Loucy (cell line): ENCODE results near the gene IRAG1.
"Not testable (repeated sequence)": the region's sequence is repeated elsewhere in the genome, so short reads cannot be mapped to it uniquely, and the experiment has no call there.

Experiments
- H2AFZ ChIP-seq: fragments of 200-600 bp; sonication (generic); 2 replicates; pipeline ENCODE4 v1.6.0; 2016; ENCODE audit warnings: antibody characterized with exemption, mild to moderate bottlenecking, low read length, moderate library complexity
- H3F3A ChIP-seq: fragments of 200-600 bp; 2 replicates; pipeline ENCODE4 v1.6.0; 2016; ENCODE audit warnings: antibody characterized with exemption, low read depth, mild to moderate bottlenecking
- H3K27me3 ChIP-seq: fragments of 200-600 bp; sonication (generic); 2 replicates; pipeline ENCODE4 v1.6.1; 2014; ENCODE audit warnings: low read length, mild to moderate bottlenecking; ENCODE audit not compliant: insufficient read depth, poor library complexity, severe bottlenecking
- H3K36me3 ChIP-seq: fragments of 200-600 bp; sonication (generic); 2 replicates; pipeline ENCODE4 v1.6.1; 2016; ENCODE audit warnings: low read length; ENCODE audit not compliant: insufficient read depth
- H3K4me1 ChIP-seq: fragments of 200-600 bp; sonication (generic); 2 replicates; pipeline ENCODE4 v1.5.1; 2014; ENCODE audit warnings: low read length, mild to moderate bottlenecking; ENCODE audit not compliant: insufficient read depth, poor library complexity, severe bottlenecking
- H3K4me2 ChIP-seq: fragments of 200-600 bp; sonication (generic); 2 replicates; pipeline ENCODE4 v1.6.0; 2014; ENCODE audit warnings: antibody characterized with exemption, low read length, low read depth, mild to moderate bottlenecking; ENCODE audit not compliant: poor library complexity, severe bottlenecking
- H3K4me3 ChIP-seq: fragments of 200-600 bp; sonication (generic); 2 replicates; pipeline ENCODE4 v1.5.1; 2014; ENCODE audit warnings: low read length, mild to moderate bottlenecking, mixed read lengths; ENCODE audit not compliant: poor library complexity, severe bottlenecking
- H3K79me2 ChIP-seq: fragments of 200-600 bp; sonication (generic); 2 replicates; pipeline ENCODE4 v1.6.1; 2014; ENCODE audit warnings: low read length; ENCODE audit not compliant: insufficient read depth
- H3K9ac ChIP-seq: fragments of 200-600 bp; sonication (generic); 2 replicates; pipeline ENCODE4 v1.6.0; 2014; ENCODE audit warnings: mild to moderate bottlenecking, low read depth, low read length, moderate library complexity; ENCODE audit not compliant: poor library complexity, severe bottlenecking
- H3K9me2 ChIP-seq: fragments of 200-600 bp; sonication (generic); replicated peaks from 2 replicates; pipeline ENCODE4 v1.6.1; 2016; ENCODE audit warnings: low read depth, low read length, mixed read lengths
- H3K9me3 ChIP-seq: fragments of 200-600 bp; sonication (generic); 2 replicates; pipeline ENCODE4 v1.6.1; 2014; ENCODE audit warnings: mild to moderate bottlenecking, antibody characterized with exemption, low read length, low read depth; ENCODE audit not compliant: insufficient read depth
- H4K20me1 ChIP-seq: fragments of 200-600 bp; sonication (generic); 2 replicates; pipeline ENCODE4 v1.6.0; 2014; ENCODE audit warnings: antibody characterized with exemption, low read length, mild to moderate bottlenecking; ENCODE audit not compliant: insufficient read depth, poor library complexity, severe bottlenecking
- CTCF ChIP-seq: fragments of 200-600 bp; sonication (generic); conservative IDR thresholded peaks from 2 replicates; pipeline ENCODE4 v1.5.1; 2014; ENCODE audit warnings: mild to moderate bottlenecking, antibody characterized with exemption, low read length
- EZH2phosphoT487 ChIP-seq: fragments of 200-600 bp; IDR thresholded peaks from 2 replicates; pipeline ENCODE4 v1.6.1; 2018; ENCODE audit warnings: antibody characterized with exemption, mild to moderate bottlenecking, moderate library complexity, borderline replicate concordance

The IRAG1 gene

GRCh38 chr11:10686311-10686710, 7.2 kb downstream of the IRAG1 start:
- H3K27me3 ChIP-seq: no peaks in the 10 kb centered on the region
- H3K36me3 ChIP-seq: no peaks in the 10 kb centered on the region
- H3K9me3 ChIP-seq: no peaks in the 10 kb centered on the region
- H2AFZ ChIP-seq: 0 out of 2 replicates have a peak overlapping the region, but pooled peaks have one; percentile 33
- H3K4me1 ChIP-seq: peaks cover 15% of the 10 kb centered on the region
- no peak overlapping the region for H3K4me2 ChIP-seq
- no peak overlapping the region for H3K9ac ChIP-seq
- TF ChIP-seq EZH2phosphoT487 (no peak), CTCF (no peak)
- H3K9me2 ChIP-seq: no peaks in the 10 kb centered on the region
- no peak overlapping the region for H3K4me3 ChIP-seq
- no peaks in the 10 kb centered on the region for H3K79me2 ChIP-seq
- no peaks in the 10 kb centered on the region for H3F3A ChIP-seq
- no peaks in the 10 kb centered on the region for H4K20me1 ChIP-seq

GRCh38 chr11:10683429-10683828, 10.1 kb downstream of the IRAG1 start:
- no peaks in the 10 kb centered on the region for H3K9me3 ChIP-seq
- no peak overlapping the region for H2AFZ ChIP-seq
- TF ChIP-seq EZH2phosphoT487 (no peak), CTCF (no peak)
- no peaks in the 10 kb centered on the region for H3F3A ChIP-seq
- no peaks in the 10 kb centered on the region for H3K79me2 ChIP-seq
- H4K20me1 ChIP-seq: no peaks in the 10 kb centered on the region
- H3K27me3 ChIP-seq: no peaks in the 10 kb centered on the region
- H3K9ac ChIP-seq: no peak overlapping the region
- H3K9me2 ChIP-seq: no peaks in the 10 kb centered on the region
- no peak overlapping the region for H3K4me3 ChIP-seq
- H3K4me1 ChIP-seq: peaks cover 15% of the 10 kb centered on the region
- H3K36me3 ChIP-seq: no peaks in the 10 kb centered on the region
- H3K4me2 ChIP-seq: no peak overlapping the region

GRCh38 chr11:10680956-10681487, 12.5 kb downstream of the IRAG1 start:
- H3K9me3 ChIP-seq: no peaks in the 10 kb centered on the region

GRCh38 chr11:10680279-10680678, 13.3 kb downstream of the IRAG1 start:
- H3K9me3 ChIP-seq, H3K4me3 ChIP-seq, H3K27me3 ChIP-seq, H3K4me2 ChIP-seq, H3F3A ChIP-seq, H3K9me2 ChIP-seq, H4K20me1 ChIP-seq, H2AFZ ChIP-seq, H3K4me1 ChIP-seq, H3K9ac ChIP-seq, H3K36me3 ChIP-seq, H3K79me2 ChIP-seq: not testable (repeated sequence)

More at GRCh38 chr11:10680956-10681487, 12.5 kb downstream of the IRAG1 start:
- Histone ChIP-seq H3K4me3 (no peak overlapping the region), H3K36me3 (no peaks in the 10 kb centered on the region), H3K27me3 (no peaks in the 10 kb centered on the region), H2AFZ (no peak overlapping the region), H3K79me2 (no peaks in the 10 kb centered on the region), H3K4me1 (peaks cover 3% of the 10 kb centered on the region), H4K20me1 (no peaks in the 10 kb centered on the region), H3K9ac (no peak overlapping the region), H3K4me2 (no peak overlapping the region), H3K9me2 (no peaks in the 10 kb centered on the region), H3F3A (no peaks in the 10 kb centered on the region)
- TF ChIP-seq EZH2phosphoT487 (no peak), CTCF (no peak)
